IPS-20b (cell line): ENCODE data around the gene ACOT4.
A peak's percentile ranks its signal among the peaks of the same experiment; 100 is the strongest.
"Not testable (repeated sequence)": the region's sequence is repeated elsewhere in the genome, so short reads cannot be mapped to it uniquely, and the experiment has no call there.

Experiments used
- H3K27ac ChIP-seq: one replicate; pipeline ENCODE4 v1.5.1; 2013; ENCODE audit warnings: low read length
- H3K27me3 ChIP-seq: 2 replicates; pipeline ENCODE4 v1.6.1; 2013; ENCODE audit warnings: mild to moderate bottlenecking, low read length, inconsistent platforms; ENCODE audit not compliant: insufficient read depth
- H3K36me3 ChIP-seq: 2 replicates; pipeline ENCODE4 v1.6.1; 2013; ENCODE audit warnings: low read depth, mild to moderate bottlenecking, inconsistent platforms, low read length, moderate library complexity; ENCODE audit not compliant: insufficient read depth
- H3K4me1 ChIP-seq: 2 replicates; pipeline ENCODE4 v1.6.1; 2013; ENCODE audit warnings: mild to moderate bottlenecking, control low read depth, inconsistent platforms, low read length, moderate library complexity; ENCODE audit not compliant: insufficient read depth
- H3K4me3 ChIP-seq: 2 replicates; pipeline ENCODE4 v1.5.1; 2013; ENCODE audit warnings: mild to moderate bottlenecking, low read length, inconsistent platforms
- H3K9ac ChIP-seq: 2 replicates; pipeline ENCODE4 v1.6.1; 2013; ENCODE audit warnings: low read depth, mild to moderate bottlenecking, inconsistent platforms, low read length, moderate library complexity
- H3K9me3 ChIP-seq: 2 replicates; pipeline ENCODE4 v1.6.1; 2013; ENCODE audit warnings: mild to moderate bottlenecking, low read depth, low read length, inconsistent platforms; ENCODE audit not compliant: insufficient read depth

The ACOT4 gene

DNA sequence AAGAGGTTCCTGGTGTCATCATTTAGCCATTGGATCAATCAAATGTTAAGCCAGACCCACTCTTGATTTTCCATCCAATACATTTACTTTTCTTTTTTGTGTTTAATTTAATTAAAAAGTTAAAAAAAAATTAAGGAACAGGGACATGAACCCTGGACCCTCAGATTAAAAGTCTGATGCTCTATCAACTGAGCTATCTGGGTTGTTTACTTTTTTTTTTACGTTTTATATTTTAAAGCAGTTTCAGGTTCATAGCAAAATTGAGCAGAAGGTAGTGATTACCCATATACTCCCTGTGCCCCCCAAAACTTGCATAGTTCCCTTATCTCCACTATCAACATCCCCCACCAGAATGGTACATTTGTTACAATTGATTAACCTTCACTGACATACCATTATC lies 3.0 kb upstream of the ACOT4 start:
- Histone ChIP-seq H3K27ac (no peak overlapping the region), H3K4me3 (no peak overlapping the region), H3K9me3 (no peaks in the 10 kb centered on the region), H3K27me3 (peaks cover 27% of the 10 kb centered on the region), H3K9ac (no peak overlapping the region), H3K36me3 (no peaks in the 10 kb centered on the region), H3K4me1 (no peaks in the 10 kb centered on the region)

DNA sequence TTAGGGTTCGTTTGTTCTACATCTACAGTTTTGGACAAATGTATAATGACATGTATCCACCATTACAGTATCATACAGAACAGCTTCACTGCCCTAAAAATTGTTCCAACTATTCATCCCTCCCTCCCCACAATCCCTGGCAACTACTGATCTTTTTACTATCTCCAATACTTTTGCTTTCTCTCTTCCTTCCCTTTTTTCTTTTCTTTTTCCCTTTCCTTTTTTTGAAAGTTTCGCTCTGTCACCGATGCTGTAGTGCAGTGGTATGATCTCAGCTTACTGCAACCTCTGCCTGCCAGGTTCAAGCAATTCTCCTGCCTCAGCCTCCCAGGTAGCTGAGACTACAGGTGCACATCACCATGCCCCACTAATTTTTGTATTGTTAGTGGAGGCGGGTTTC lies 2.6 kb upstream of the ACOT4 start:
- Histone ChIP-seq H3K27ac (no peak overlapping the region), H3K9ac (no peak overlapping the region), H3K9me3 (no peaks in the 10 kb centered on the region), H3K4me1 (no peaks in the 10 kb centered on the region), H3K4me3 (no peak overlapping the region), H3K36me3 (no peaks in the 10 kb centered on the region), H3K27me3 (peaks cover 28% of the 10 kb centered on the region)

DNA sequence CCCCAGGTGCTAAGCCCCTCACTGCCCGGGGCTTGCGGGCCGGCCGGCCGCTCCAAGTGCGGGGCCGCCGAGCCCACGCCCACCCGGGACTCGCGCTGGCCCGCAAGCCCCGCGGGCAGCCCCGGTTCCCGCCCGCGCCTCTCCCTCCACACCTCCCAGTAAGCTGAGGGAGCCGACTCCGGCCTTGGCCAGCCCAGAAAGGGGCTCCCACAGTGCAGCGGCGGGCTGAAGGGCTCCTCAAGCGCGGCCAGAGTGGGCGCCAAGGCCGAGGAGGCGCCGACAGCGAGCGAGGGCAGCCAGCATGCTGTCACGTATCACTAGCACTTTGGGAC lies 1.0 kb upstream of the ACOT4 start:
- H3K36me3 ChIP-seq, H3K27ac ChIP-seq, H3K4me1 ChIP-seq, H3K4me3 ChIP-seq, H3K9me3 ChIP-seq, H3K9ac ChIP-seq: not testable (repeated sequence)
- peaks cover 28% of the 10 kb centered on the region for H3K27me3 ChIP-seq

DNA sequence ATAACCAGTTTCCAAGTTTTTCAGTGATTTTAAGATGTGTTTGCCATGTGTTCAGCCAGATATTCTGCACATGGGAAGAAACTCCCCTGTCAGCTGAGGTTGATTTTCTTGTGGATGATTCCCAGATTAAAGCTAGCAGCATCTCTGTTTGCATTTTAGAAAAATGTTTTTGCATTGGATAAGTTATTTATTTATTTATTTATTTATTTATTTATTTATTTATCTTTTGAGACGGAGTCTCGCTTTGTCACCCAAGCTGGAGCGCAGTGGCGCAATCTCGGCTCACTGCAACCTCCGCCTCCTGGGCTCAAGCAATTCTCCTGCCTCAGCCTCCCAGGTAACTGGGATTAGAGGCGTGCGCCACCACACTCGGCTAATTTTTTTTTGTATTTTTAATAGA lies 2.8 kb downstream of the ACOT4 start:
- H3K9ac ChIP-seq, result no peak overlapping the region

DNA sequence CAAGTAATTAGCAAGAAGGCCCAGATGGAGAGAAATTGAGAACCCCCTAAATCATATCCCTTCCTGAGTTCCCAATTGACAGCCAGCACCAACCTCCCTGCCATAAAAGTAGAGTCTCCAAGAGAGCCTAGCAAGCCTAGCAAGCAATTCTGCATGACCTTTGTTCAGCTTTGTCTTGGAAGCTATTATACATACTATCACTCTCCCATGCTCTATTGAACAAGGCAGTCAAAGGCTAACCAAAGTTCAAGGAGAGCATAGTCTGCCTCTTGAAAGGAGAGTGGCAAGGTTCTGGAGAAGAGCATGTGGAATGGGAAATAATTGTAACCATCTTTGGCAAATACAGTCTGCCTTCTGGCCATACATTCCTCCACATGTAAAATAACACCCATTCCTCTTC lies 7.8 kb downstream of the ACOT4 start:
- H3K9me3 ChIP-seq, result no peaks in the 10 kb centered on the region
- no peak overlapping the region for H3K9ac ChIP-seq
- no peak overlapping the region for H3K4me3 ChIP-seq
- no peaks in the 10 kb centered on the region for H3K4me1 ChIP-seq
- H3K27ac ChIP-seq, result no peak overlapping the region
- H3K36me3 ChIP-seq, result no peaks in the 10 kb centered on the region
- H3K27me3 ChIP-seq, result no peaks in the 10 kb centered on the region

More for the DNA sequence above, 2.8 kb downstream of the ACOT4 start:
- H3K4me3 ChIP-seq, result no peak overlapping the region
- no peak overlapping the region for H3K27ac ChIP-seq
- peaks cover 28% of the 10 kb centered on the region for H3K27me3 ChIP-seq
- no peaks in the 10 kb centered on the region for H3K36me3 ChIP-seq
- H3K4me1 ChIP-seq, result no peaks in the 10 kb centered on the region
- H3K9me3 ChIP-seq, result no peaks in the 10 kb centered on the region

DNA sequence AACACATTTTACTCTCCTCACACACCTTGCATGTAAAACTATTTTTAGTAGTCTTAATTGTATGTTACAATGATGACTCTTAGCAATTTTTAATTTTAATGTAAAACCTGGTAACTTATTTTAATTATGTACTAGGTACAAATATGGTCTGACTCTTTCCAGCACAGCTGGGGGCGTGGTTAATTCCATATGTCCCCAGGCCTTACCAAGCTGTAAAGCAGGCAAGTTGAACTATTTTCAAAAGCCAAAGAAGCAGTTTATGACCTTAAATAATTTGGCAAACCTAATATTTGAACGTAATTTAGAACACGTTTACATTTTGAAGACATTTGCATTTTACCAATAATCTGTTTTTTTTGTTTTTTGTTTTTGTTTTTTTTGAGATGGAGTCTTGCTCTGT lies 11.3 kb downstream of the ACOT4 start:
- Histone ChIP-seq H3K36me3 (no peaks in the 10 kb centered on the region), H3K27ac (no peak overlapping the region), H3K9ac (no peak overlapping the region), H3K27me3 (no peaks in the 10 kb centered on the region), H3K4me3 (no peak overlapping the region), H3K4me1 (no peaks in the 10 kb centered on the region), H3K9me3 (peaks cover 11% of the 10 kb centered on the region)

DNA sequence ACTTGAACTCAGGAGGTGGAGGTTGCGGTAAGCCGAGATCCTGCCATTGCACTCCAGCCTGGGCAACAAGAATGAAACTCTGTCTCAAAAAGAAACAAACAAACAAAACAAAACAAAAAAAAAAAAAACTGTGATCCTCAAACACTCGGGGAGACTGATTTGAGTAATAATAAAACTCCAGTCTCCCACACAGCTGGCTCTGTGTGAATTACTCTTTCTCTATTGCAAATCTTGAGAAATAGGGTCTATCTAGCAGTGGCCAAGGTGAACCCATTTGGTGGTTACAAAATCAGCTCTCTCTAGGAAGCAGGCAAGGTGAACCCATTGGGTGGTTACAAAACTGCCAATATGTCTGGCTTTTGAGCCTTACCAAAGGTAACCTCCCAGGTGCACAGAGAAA lies 14.6 kb downstream of the ACOT4 start:
- Histone ChIP-seq H3K27ac (no peak overlapping the region), H3K4me1 (no peaks in the 10 kb centered on the region), H3K9ac (no peak overlapping the region), H3K36me3 (no peaks in the 10 kb centered on the region), H3K27me3 (peaks cover under 1% of the 10 kb centered on the region; the same call in 1 of the 2 replicates), H3K4me3 (no peak overlapping the region), H3K9me3 (peaks cover 11% of the 10 kb centered on the region)

DNA sequence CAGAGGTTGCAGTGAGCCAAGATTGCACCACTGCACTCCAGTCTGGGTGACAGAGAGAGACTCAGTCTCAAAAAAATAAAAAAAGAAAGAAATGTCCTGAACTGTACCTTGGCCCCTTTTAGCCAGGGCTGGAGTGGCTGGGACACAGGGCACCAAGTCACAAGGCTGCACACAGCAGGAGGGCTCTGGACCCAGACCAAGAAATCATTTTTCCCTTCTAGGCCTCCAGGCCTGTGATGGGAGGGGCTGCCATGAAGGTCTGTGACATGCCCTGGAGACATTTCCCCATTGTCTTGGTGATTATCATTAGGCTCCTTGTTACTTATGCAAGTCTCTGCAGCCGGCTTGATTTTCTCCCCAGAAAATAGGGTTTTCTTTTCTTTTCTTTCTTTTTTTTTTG lies 15.6 kb downstream of the ACOT4 start:
- no peaks in the 10 kb centered on the region for H3K36me3 ChIP-seq
- no peak overlapping the region for H3K9ac ChIP-seq

DNA sequence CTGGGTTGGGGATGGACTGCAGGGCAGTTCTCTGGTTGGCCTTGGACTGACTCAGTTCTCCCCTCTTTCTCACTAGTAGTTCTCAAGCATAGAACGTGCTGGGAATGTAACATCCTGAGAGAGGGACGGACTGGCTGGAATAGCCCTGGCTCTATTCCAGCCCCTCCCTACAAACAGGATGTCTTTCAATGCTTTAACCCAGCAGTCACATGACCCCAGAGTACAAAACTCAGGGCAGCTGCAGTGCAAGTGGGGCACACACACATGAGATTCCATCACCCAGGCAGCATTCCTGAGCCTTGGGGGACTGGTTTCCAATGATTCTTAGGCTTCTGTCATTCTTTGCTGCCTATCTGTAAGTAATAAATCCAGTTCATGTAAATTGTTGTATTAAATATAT lies 19.0 kb downstream of the ACOT4 start:
- Histone ChIP-seq H3K4me3 (no peak overlapping the region), H3K27ac (no peak overlapping the region)

More for the DNA sequence above, 15.6 kb downstream of the ACOT4 start:
- Histone ChIP-seq H3K27me3 (peaks cover 11% of the 10 kb centered on the region; the same call in 1 of the 2 replicates), H3K27ac (no peak overlapping the region), H3K4me1 (no peaks in the 10 kb centered on the region), H3K9me3 (peaks cover 11% of the 10 kb centered on the region), H3K4me3 (no peak overlapping the region)

DNA sequence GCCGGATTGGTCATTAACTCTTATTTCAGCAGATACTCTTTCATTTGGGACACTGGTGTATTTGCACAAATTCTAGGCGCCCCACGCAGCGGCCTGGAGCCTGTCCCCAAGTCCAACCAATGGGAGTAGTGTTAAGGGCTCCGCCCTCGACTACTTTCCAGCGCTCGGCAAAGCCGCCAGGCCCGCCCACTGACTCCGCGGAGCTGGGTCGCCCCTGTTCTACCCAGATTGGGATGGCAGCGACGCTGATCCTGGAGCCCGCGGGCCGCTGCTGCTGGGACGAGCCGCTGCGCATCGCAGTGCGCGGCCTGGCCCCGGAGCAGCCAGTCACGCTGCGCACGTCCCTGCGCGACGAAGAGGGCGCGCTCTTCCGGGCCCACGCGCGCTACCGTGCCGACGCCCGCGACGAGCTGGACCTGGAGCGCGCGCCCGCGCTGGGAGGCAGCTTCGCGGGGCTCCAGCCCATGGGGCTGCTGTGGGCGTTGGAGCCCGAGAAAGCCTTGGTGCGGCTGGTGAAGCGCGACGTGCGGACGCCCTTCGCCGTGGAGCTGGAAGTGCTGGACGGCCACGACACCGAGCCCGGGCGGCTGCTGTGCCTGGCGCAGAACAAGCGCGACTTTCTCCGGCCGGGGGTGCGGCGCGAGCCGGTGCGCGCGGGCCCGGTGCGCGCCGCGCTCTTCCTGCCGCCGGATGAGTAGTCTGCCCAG lies 20.8 kb downstream of the ACOT4 start, which contains the start of gene ACOT6:
Gene ACOT6, plus strand, starts transcription at position 179 of the 707 bp plus-strand sequence. Its CDS starts 55 bp downstream, at position 234.
- peak within 1 kb of the TSS; percentile 77 for H3K4me3 ChIP-seq
- H3K9me3 ChIP-seq, result no peaks in the 10 kb centered on the region
- H3K36me3 ChIP-seq, result no peaks in the 10 kb centered on the region
- no peak within 1 kb of the TSS for H3K27ac ChIP-seq
- peaks cover 38% of the 10 kb centered on the region for H3K27me3 ChIP-seq
- peak within 1 kb of the TSS; percentile 71 for H3K9ac ChIP-seq
- peaks cover 8% of the 10 kb centered on the region; the same call in 1 of the 2 replicates for H3K4me1 ChIP-seq

More for the DNA sequence above, 19.0 kb downstream of the ACOT4 start:
- Histone ChIP-seq H3K4me1 (no peaks in the 10 kb centered on the region), H3K9ac (no peak overlapping the region), H3K36me3 (no peaks in the 10 kb centered on the region), H3K9me3 (peaks cover 11% of the 10 kb centered on the region), H3K27me3 (peaks cover 34% of the 10 kb centered on the region)

DNA sequence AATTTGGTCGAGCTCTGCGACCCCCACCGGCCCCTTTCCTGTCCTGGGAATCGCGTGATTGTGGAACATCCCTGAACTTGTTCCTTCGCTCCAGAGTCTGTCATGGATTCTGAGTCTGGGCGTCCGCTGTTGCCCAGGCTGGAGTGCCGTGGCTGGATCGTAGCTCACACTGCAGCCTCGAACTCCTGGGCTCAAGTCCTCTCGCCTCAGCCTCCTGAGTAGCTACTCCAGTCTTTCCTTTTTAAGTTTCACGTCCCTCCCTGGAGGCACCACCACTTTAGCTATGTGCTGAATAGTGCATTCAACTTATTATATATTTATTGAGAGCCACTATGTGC lies 21.3 kb downstream of the ACOT4 start:
- Histone ChIP-seq H3K27me3 (peaks cover 38% of the 10 kb centered on the region), H3K9me3 (no peaks in the 10 kb centered on the region), H3K36me3 (no peaks in the 10 kb centered on the region), H3K4me1 (peaks cover 8% of the 10 kb centered on the region; the same call in 1 of the 2 replicates), H3K4me3 (peak overlapping the region; percentile 77), H3K9ac (peak overlapping the region; percentile 71; the same call in 1 of the 2 replicates), H3K27ac (no peak overlapping the region)

DNA sequence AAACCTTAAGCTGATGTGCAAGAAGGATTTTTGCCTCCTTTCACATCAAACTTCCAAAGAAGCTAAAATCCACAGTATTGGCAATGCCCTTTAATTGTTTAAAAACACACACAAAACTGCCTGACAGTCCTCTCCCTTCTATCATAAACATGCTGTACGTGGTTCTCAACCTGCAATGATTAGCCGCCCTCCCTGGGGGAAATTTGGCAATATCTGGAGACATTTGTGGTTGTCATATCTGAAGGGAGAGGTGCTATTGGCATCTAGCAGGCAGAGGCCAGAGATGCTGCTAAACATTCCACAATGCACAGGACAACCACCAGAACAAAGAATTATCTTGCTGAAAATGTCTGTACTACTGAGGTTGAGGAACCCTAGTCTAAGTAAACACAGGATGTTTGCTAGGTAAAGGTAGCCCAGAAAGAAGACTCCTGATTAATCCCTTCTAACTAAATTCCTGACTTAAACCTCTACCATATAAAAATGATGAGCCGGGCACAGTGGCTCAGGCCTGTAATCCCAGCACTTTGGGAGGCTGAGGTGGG lies 21.8 kb downstream of the ACOT4 start:
- Histone ChIP-seq H3K4me3 (peak overlapping the region; percentile 77; the same call in 1 of the 2 replicates), H3K27me3 (peaks cover 38% of the 10 kb centered on the region)

More for the DNA sequence above, 21.8 kb downstream of the ACOT4 start:
- Histone ChIP-seq H3K36me3 (no peaks in the 10 kb centered on the region), H3K27ac (no peak overlapping the region), H3K9me3 (no peaks in the 10 kb centered on the region), H3K4me1 (peaks cover 8% of the 10 kb centered on the region; the same call in 1 of the 2 replicates), H3K9ac (no peak overlapping the region)
